ENCODE data around the gene SAXO1.

DNA sequence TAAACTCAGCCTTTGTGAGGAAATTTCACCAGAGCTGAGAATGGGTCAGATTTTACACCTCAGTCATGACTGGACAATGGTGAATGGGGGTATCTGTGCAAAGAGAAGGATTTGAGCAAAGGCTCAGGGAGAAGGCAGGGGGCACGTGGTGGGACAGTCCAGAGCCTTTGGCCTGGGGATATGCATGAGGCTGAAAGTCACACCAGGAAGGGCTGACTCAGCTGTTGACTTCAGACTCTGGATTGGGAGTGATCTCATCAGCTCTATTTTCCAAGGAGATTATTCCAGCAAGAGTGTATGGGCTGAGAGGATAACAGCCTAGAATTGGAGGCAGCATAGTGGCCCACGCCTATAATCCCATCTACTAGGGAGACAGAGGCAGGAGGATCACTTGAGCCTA, 53.6 kb downstream of the SAXO1 start:
- TF ChIP-seq, protein P1, sequence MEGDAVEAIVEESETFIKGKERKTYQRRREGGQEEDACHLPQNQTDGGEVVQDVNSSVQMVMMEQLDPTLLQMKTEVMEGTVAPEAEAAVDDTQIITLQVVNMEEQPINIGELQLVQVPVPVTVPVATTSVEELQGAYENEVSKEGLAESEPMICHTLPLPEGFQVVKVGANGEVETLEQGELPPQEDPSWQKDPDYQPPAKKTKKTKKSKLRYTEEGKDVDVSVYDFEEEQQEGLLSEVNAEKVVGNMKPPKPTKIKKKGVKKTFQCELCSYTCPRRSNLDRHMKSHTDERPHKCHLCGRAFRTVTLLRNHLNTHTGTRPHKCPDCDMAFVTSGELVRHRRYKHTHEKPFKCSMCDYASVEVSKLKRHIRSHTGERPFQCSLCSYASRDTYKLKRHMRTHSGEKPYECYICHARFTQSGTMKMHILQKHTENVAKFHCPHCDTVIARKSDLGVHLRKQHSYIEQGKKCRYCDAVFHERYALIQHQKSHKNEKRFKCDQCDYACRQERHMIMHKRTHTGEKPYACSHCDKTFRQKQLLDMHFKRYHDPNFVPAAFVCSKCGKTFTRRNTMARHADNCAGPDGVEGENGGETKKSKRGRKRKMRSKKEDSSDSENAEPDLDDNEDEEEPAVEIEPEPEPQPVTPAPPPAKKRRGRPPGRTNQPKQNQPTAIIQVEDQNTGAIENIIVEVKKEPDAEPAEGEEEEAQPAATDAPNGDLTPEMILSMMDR (IDR thresholded peaks at IDR 0.05): no peak
- TF ChIP-seq CBFB (CRISPR knock-in tag; IDR thresholded peaks at IDR 0.05; ENCODE audit: low read depth): no peak
- no peak for TF ChIP-seq SP1 (CRISPR knock-in tag; conservative IDR thresholded peaks at IDR 0.05)
- no peak for TF ChIP-seq NR3C1 (CRISPR knock-in tag; conservative IDR thresholded peaks at IDR 0.05; ENCODE audit: low read depth)
